HG02870 (cell line): ENCODE measurements around the gene SCN2A.
A peak's percentile ranks its signal among the peaks of the same experiment; 100 is the strongest.
"Not testable (repeated sequence)": the region's sequence is repeated elsewhere in the genome, so short reads cannot be mapped to it uniquely, and the experiment has no call there.

Experiments
- ATAC-seq: cut with Tn5 transposase; IDR thresholded peaks from one replicate; pipeline ENCODE4 v1.9.1; 2021; ENCODE audit warnings: mild to moderate bottlenecking, moderate library complexity; ENCODE audit not compliant: unreplicated experiment

SCN2A gene

GRCh38 chr2:165312999-165313398 is 73.8 kb downstream of the SCN2A start:
- no peak for ATAC-seq

GRCh38 chr2:165313509-165313908 is 74.3 kb downstream of the SCN2A start:
- no peak for ATAC-seq

GRCh38 chr2:165328272-165328671 is 89.1 kb downstream of the SCN2A start:
- ATAC-seq = no peak

- not testable (repeated sequence) for ATAC-seq
Observed at GRCh38 chr2:165344276-165344675, 105.1 kb downstream of the SCN2A start.

- no peak for ATAC-seq
Observed at GRCh38 chr2:165348441-165348840, 109.2 kb downstream of the SCN2A start.

- ATAC-seq = no peak
Observed at GRCh38 chr2:165349181-165349580, 110.0 kb downstream of the SCN2A start.

GRCh38 chr2:165357758-165358157 is 118.5 kb downstream of the SCN2A start:
- peak; percentile 60 for ATAC-seq

GRCh38 chr2:165361514-165361913 is 122.3 kb downstream of the SCN2A start:
- no peak for ATAC-seq

GRCh38 chr2:165369131-165369897 is 130.1 kb downstream of the SCN2A start:
- ATAC-seq = no peak

GRCh38 chr2:165369898-165370296 is 130.7 kb downstream of the SCN2A start:
- no peak for ATAC-seq

GRCh38 chr2:165371356-165371755 is 132.1 kb downstream of the SCN2A start:
- ATAC-seq = no peak

GRCh38 chr2:165373278-165374010 is 134.2 kb downstream of the SCN2A start:
- no peak for ATAC-seq

- ATAC-seq = no peak
Observed at GRCh38 chr2:165376571-165376975, 137.4 kb downstream of the SCN2A start.

GRCh38 chr2:165382362-165382761 is 143.1 kb downstream of the SCN2A start:
- ATAC-seq = no peak

- no peak for ATAC-seq
Observed at GRCh38 chr2:165390875-165391274, 151.7 kb downstream of the SCN2A start.

- no peak for ATAC-seq
Observed at GRCh38 chr2:165391791-165392190, 152.6 kb downstream of the SCN2A start.

GRCh38 chr2:165398603-165399002 is 159.4 kb downstream of the SCN2A start:
- not testable (repeated sequence) for ATAC-seq

GRCh38 chr2:165401285-165401852 is 162.2 kb downstream of the SCN2A start:
- ATAC-seq = peak; percentile 61

- ATAC-seq = no peak
Observed at GRCh38 chr2:165402162-165402561, 162.9 kb downstream of the SCN2A start.

GRCh38 chr2:165406173-165406572 is 167.0 kb downstream of the SCN2A start:
- ATAC-seq = no peak

GRCh38 chr2:165407466-165407865 is 168.3 kb downstream of the SCN2A start:
- ATAC-seq = no peak

- no peak for ATAC-seq
Observed at GRCh38 chr2:165408186-165408585, 169.0 kb downstream of the SCN2A start.
